WERI-Rb-1 (cell line): ENCODE results near the gene PDLIM3.

Experiments used
- DNase-seq: peaks from one replicate; pipeline ENCODE4 v3.0.0-alpha.2; 2020
- H3K27ac ChIP-seq: fragments of 250-450 bp; sonication (Bioruptor Pico); 2 replicates; pipeline ENCODE4 v1.5.1; 2020; ENCODE audit warnings: mild to moderate bottlenecking, moderate library complexity
- H3K27me3 ChIP-seq: fragments of 250-450 bp; sonication (Bioruptor Pico); 2 replicates; pipeline ENCODE4 v1.5.1; 2021; ENCODE audit warnings: mild to moderate bottlenecking, low read depth, moderate library complexity; ENCODE audit not compliant: insufficient read depth, severe bottlenecking
- H3K36me3 ChIP-seq: fragments of 250-450 bp; sonication (Bioruptor Pico); 2 replicates; pipeline ENCODE4 v1.5.1; 2020; ENCODE audit warnings: mild to moderate bottlenecking, moderate library complexity
- H3K4me3 ChIP-seq: 2 replicates; pipeline ENCODE4 v1.5.1; 2011; ENCODE audit warnings: low read depth, mild to moderate bottlenecking, control low read depth, low read length
- H3K9me3 ChIP-seq: fragments of 250-450 bp; sonication (Bioruptor Pico); 2 replicates; pipeline ENCODE4 v1.5.1; 2021; ENCODE audit warnings: mild to moderate bottlenecking, moderate library complexity; ENCODE audit not compliant: severe bottlenecking
- CTCF ChIP-seq: IDR thresholded peaks from 2 replicates; pipeline ENCODE4 v1.5.1; 2011; ENCODE audit warnings: low read depth, mild to moderate bottlenecking, control low read depth, inconsistent platforms, low read length

PDLIM3 gene

GRCh38 chr4:185469580-185470154, 65.6 kb downstream of the PDLIM3 start:
- DNase-seq: no peak
- Histone ChIP-seq H3K9me3 (no peaks in the 10 kb centered on the region), H3K27ac (no peak overlapping the region), H3K4me3 (no peak overlapping the region), H3K36me3 (no peaks in the 10 kb centered on the region), H3K27me3 (no peaks in the 10 kb centered on the region)
- TF ChIP-seq CTCF: no peak

- H3K36me3 ChIP-seq: no peaks in the 10 kb centered on the region
- no peak overlapping the region for H3K27ac ChIP-seq
- H3K27me3 ChIP-seq: no peaks in the 10 kb centered on the region
- TF ChIP-seq CTCF: no peak
- H3K9me3 ChIP-seq: no peaks in the 10 kb centered on the region
- no peak overlapping the region for H3K4me3 ChIP-seq
- DNase-seq: no peak
Measured at GRCh38 chr4:185468999-185469398, 66.3 kb downstream of the PDLIM3 start.

GRCh38 chr4:185467991-185468390, 67.3 kb downstream of the PDLIM3 start:
- TF ChIP-seq CTCF: no peak
- Histone ChIP-seq H3K27me3 (no peaks in the 10 kb centered on the region), H3K36me3 (no peaks in the 10 kb centered on the region), H3K9me3 (no peaks in the 10 kb centered on the region), H3K4me3 (no peak overlapping the region), H3K27ac (no peak overlapping the region)
- no peak for DNase-seq

- H3K36me3 ChIP-seq: no peaks in the 10 kb centered on the region
- H3K27ac ChIP-seq: no peak overlapping the region
- H3K4me3 ChIP-seq: no peak overlapping the region
- DNase-seq: no peak
- H3K27me3 ChIP-seq: no peaks in the 10 kb centered on the region
- TF ChIP-seq CTCF: no peak
- no peaks in the 10 kb centered on the region for H3K9me3 ChIP-seq
Measured at GRCh38 chr4:185467101-185467500, 68.2 kb downstream of the PDLIM3 start.

- no peaks in the 10 kb centered on the region for H3K27me3 ChIP-seq
- TF ChIP-seq CTCF: no peak
- H3K4me3 ChIP-seq: no peak overlapping the region
- no peak overlapping the region for H3K27ac ChIP-seq
- no peak for DNase-seq
- H3K36me3 ChIP-seq: no peaks in the 10 kb centered on the region
- H3K9me3 ChIP-seq: no peaks in the 10 kb centered on the region
Measured at GRCh38 chr4:185465707-185466106, 69.6 kb downstream of the PDLIM3 start.

- Histone ChIP-seq H3K27ac (no peak overlapping the region), H3K27me3 (no peaks in the 10 kb centered on the region), H3K36me3 (no peaks in the 10 kb centered on the region), H3K4me3 (no peak overlapping the region), H3K9me3 (no peaks in the 10 kb centered on the region)
- DNase-seq: no peak
- TF ChIP-seq CTCF: no peak
Measured at GRCh38 chr4:185464887-185465286, 70.4 kb downstream of the PDLIM3 start.
